Measurements from ENCODE around the gene FOXE3.

GRCh38 chr1:47407481-47407880, 8.6 kb upstream of the FOXE3 start:
- TF ChIP-seq GATA2 (IDR thresholded peaks at IDR 0.05; ENCODE audit: low read depth, low read length) (no peak), GATA3 (IDR thresholded peaks at IDR 0.05; ENCODE audit: low read depth, low read length) (no peak)

Measured in SH-SY5Y (cell line).